Peyer's patch (tissue), 4 donors: ENCODE data around the gene MVK. TPM values are rescaled to one million over a fixed set of nuclear protein-coding genes. Genes with fewer than 3 reads are reported as not detected.

ENCODE experiments used
- DNase-seq, 3 donors: peaks; one replicate each; pipeline ENCODE4 v3.0.0-alpha.2; 2017 to 2019
- H3K27ac ChIP-seq, 4 donors: fragments of 200-600 bp; sonication (generic); one replicate each; pipeline ENCODE4 v1.5.1; 2016 to 2019
- H3K27me3 ChIP-seq, 2 donors: fragments of 200-600 bp; sonication (generic); one replicate each; pipeline ENCODE4 v1.5.1; 2019
- H3K36me3 ChIP-seq, 3 donors: fragments of 200-600 bp; sonication (generic); one replicate each; pipeline ENCODE4 v1.5.1; 2016 to 2019
- H3K4me1 ChIP-seq, 4 donors: fragments of 200-600 bp; sonication (generic); one replicate each; pipeline ENCODE4 v1.5.1; 2016 to 2019
- H3K4me3 ChIP-seq, 4 donors: fragments of 200-600 bp; sonication (generic); 1 replicate in 3 of 4; 2 replicates in 1 of 4; pipeline ENCODE4 v1.5.1; 2016 to 2019; ENCODE audit warnings: mild to moderate bottlenecking in 1 of 4
- H3K9me3 ChIP-seq, 4 donors: fragments of 200-600 bp; sonication (generic); one replicate each; pipeline ENCODE4 v1.5.1; 2016 to 2019; ENCODE audit warnings: mild to moderate bottlenecking in 1 of 4
- CTCF ChIP-seq, 6 experiments: fragments of 450-650 bp in 4 of 6; fragments of 200-600 bp in 2 of 6; sonication (generic) in 1 of 6; IDR thresholded peaks; one replicate each; pipeline ENCODE4 v1.5.1; 2017 to 2019; ENCODE audit warnings: antibody characterized with exemption in 6 of 6, mild to moderate bottlenecking in 3 of 6, moderate library complexity in 1 of 6
- POLR2A ChIP-seq, 2 donors: fragments of 450-650 bp; IDR thresholded peaks; one replicate each; pipeline ENCODE4 v1.5.1; 2017; ENCODE audit warnings: antibody characterized with exemption in 2 of 2, mild to moderate bottlenecking in 2 of 2, moderate library complexity in 2 of 2
- total RNA-seq, 4 donors: library from RNA; depleted of rRNA; stranded (reverse); fragments of >200 nt; gene quantifications; one replicate each; pipeline ENCODE4 v1.1.0, GENCODE V29; 2016

MVK gene
- total RNA-seq, 4 donors from 2014 or later: 3.3 to 66.7 (median 41.6) TPM

DNA sequence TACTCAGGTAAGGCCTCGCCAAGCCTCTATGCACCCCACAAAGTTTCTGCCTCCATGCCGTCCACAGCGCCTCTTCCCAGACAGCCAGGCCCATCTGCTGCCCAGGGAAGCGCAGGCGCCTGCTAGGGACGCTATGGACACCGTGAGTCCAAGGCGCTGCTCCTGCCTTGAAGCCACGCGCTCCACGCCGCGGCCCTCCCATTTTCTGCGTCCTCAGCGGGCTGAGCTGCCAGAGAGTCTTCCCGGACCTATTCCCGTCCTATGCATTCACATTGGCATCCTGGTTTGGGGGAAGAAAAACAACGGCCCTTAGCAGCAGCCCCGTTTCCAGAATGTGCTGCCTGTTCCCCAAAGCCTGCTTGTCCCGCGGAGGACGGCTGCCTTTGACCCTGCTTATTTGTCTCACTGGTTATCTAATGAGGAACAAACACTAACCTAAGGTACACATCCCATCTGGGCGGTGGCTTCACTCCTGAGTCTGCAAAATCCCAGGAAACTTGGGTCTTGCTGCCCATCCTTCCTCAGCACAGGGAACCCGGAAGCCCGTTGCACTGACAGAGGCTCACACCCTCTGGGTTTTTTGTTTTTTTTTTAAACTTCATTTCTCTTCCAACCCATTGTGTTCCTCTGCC, 38.2 kb upstream of the MVK start:
- Histone ChIP-seq H3K4me1 (no peaks in the 10 kb centered on the region), H3K27me3 (no peaks in the 10 kb centered on the region), H3K4me3 (no peak overlapping the region), H3K9me3 (no peaks in the 10 kb centered on the region), H3K36me3 (peaks cover 0 to 52% (median 0%) of the 10 kb centered on the region in 3 donors), H3K27ac (no peak overlapping the region)
- DNase-seq: no peak
- TF ChIP-seq POLR2A (IDR thresholded peaks at IDR 0.05) (no peak), CTCF (IDR thresholded peaks at IDR 0.05) (no peak)

DNA sequence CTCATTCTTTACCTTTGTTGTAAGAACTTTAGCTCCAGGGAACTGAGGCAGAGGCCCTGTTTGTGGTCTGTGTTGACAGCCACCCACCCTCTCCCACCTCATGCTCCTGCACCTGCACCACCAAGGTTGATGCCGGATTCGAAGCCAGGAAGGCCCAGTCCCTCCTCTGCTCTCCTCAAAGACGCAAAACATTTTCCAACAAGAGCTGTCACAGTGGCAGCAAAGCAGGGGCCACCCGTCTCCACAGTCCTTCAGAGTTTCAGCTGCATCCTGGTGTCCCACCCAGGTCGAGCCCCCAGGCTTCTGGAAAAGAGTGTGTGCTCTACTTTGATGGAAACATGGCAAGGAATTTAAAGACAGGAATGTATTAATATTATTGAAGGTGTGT, 37.7 kb upstream of the MVK start:
- H3K27ac ChIP-seq: no peak overlapping the region
- TF ChIP-seq POLR2A (IDR thresholded peaks at IDR 0.05) (no peak), CTCF (IDR thresholded peaks at IDR 0.05) (no peak)
- H3K9me3 ChIP-seq: no peaks in the 10 kb centered on the region
- no peaks in the 10 kb centered on the region for H3K4me1 ChIP-seq
- H3K36me3 ChIP-seq: peaks cover 0 to 47% (median 0%) of the 10 kb centered on the region in 3 donors
- no peak overlapping the region for H3K4me3 ChIP-seq
- no peaks in the 10 kb centered on the region for H3K27me3 ChIP-seq
- no peak for DNase-seq

GRCh38 chr12:109537136-109537535, 36.5 kb upstream of the MVK start:
- no peaks in the 10 kb centered on the region for H3K27me3 ChIP-seq
- no peaks in the 10 kb centered on the region for H3K9me3 ChIP-seq
- H3K4me1 ChIP-seq: no peaks in the 10 kb centered on the region
- peaks cover 0 to 37% (median 0%) of the 10 kb centered on the region in 3 donors for H3K36me3 ChIP-seq
- no peak for TF ChIP-seq POLR2A (IDR thresholded peaks at IDR 0.05)
- TF ChIP-seq CTCF (IDR thresholded peaks at IDR 0.05): no peak
- no peak overlapping the region for H3K27ac ChIP-seq
- no peak for DNase-seq
- H3K4me3 ChIP-seq: no peak overlapping the region

DNA sequence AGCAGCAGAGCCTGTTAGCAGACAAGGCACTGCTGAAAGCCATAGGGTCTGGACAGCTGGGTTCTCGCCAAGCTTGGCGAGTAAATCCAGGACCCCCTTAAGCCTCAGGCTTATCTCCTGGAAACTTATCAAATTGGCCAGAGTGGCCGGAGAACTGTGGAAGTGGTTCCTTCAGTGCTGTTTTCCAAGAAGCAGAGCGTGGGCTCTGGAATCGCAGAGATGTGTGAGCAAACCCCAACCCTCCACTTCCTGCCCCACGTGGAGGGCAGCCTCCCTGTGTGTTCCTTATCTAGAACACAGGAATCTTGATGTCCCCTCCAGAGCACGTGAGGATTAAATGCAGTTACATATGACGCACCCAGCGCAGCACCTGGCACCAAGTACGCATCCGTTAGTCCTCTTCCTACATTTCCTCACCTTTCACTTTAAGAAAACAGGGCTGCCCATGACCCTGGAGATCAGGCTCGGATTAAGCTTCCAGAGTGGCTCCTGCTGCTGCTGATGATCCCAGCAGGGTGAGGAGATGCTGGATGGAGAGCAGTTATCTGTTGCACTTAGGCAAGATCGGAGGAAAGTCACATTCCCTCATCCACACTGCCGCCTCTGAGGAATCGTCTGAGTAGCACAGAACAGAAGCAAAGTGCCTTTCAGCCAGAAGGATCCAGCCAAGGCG, 35.3 kb upstream of the MVK start:
- Histone ChIP-seq H3K27me3 (no peaks in the 10 kb centered on the region), H3K36me3 (peaks cover 0 to 25% (median 0%) of the 10 kb centered on the region in 3 donors)

GRCh38 chr12:109539508-109539907, 34.1 kb upstream of the MVK start:
- TF ChIP-seq POLR2A (IDR thresholded peaks at IDR 0.05): no peak
- no peak for TF ChIP-seq CTCF (IDR thresholded peaks at IDR 0.05)
- Histone ChIP-seq H3K27me3 (no peaks in the 10 kb centered on the region), H3K4me3 (no peak overlapping the region), H3K27ac (no peak overlapping the region), H3K9me3 (no peaks in the 10 kb centered on the region), H3K4me1 (no peaks in the 10 kb centered on the region), H3K36me3 (peaks cover 0 to 13% (median 0%) of the 10 kb centered on the region in 3 donors)
- DNase-seq: no peak

More for the DNA sequence above, 35.3 kb upstream of the MVK start:
- no peak for TF ChIP-seq POLR2A (IDR thresholded peaks at IDR 0.05)
- no peak for TF ChIP-seq CTCF (IDR thresholded peaks at IDR 0.05)
- Histone ChIP-seq H3K27ac (no peak overlapping the region), H3K4me1 (no peaks in the 10 kb centered on the region), H3K9me3 (no peaks in the 10 kb centered on the region), H3K4me3 (no peak overlapping the region)
- no peak for DNase-seq
